H9 (cell line): ENCODE measurements around the gene NSMCE3. TPM values are rescaled to one million over a fixed set of nuclear protein-coding genes. Genes with fewer than 3 reads are reported as not detected.

Source experiments
- DNase-seq: peaks from one replicate; pipeline ENCODE4 v3.0.0-alpha.2; 2017
- H2AFZ ChIP-seq: one replicate; pipeline ENCODE4 v1.6.1; 2013; ENCODE audit warnings: mild to moderate bottlenecking, low read length, control low read depth, moderate library complexity
- H2AK5ac ChIP-seq: 2 replicates; pipeline ENCODE4 v1.6.1; 2013; ENCODE audit warnings: low read length, control low read depth, mixed read lengths; ENCODE audit not compliant: insufficient read length
- H2BK120ac ChIP-seq: one replicate; pipeline ENCODE4 v1.6.1; 2013; ENCODE audit warnings: low read depth, mild to moderate bottlenecking, low read length, control low read depth, inconsistent platforms; ENCODE audit not compliant: poor library complexity, severe bottlenecking
- H2BK12ac ChIP-seq: 2 replicates; pipeline ENCODE4 v1.6.1; 2013; ENCODE audit warnings: low read length, control low read depth, mixed read lengths, low read depth; ENCODE audit not compliant: insufficient read length
- H2BK15ac ChIP-seq: 2 replicates; pipeline ENCODE4 v1.6.1; 2013; ENCODE audit warnings: low read depth, low read length, control low read depth
- H2BK20ac ChIP-seq: one replicate; pipeline ENCODE4 v1.6.1; 2013; ENCODE audit warnings: low read depth, mild to moderate bottlenecking, low read length, control low read depth, inconsistent platforms; ENCODE audit not compliant: poor library complexity, severe bottlenecking
- H2BK5ac ChIP-seq: 2 replicates; pipeline ENCODE4 v1.6.1; 2013; ENCODE audit warnings: low read length, control low read depth, mixed read lengths; ENCODE audit not compliant: insufficient read length
- H3K14ac ChIP-seq: 2 replicates; pipeline ENCODE4 v1.6.1; 2013; ENCODE audit warnings: low read length, control low read depth; ENCODE audit not compliant: insufficient read depth
- H3K18ac ChIP-seq: 2 replicates; pipeline ENCODE4 v1.6.1; 2013; ENCODE audit warnings: low read depth, mild to moderate bottlenecking, mixed read lengths, low read length, control low read depth; ENCODE audit not compliant: insufficient read length
- H3K23ac ChIP-seq: 2 replicates; pipeline ENCODE4 v1.6.1; 2013; ENCODE audit warnings: low read length, control low read depth, mixed read lengths, low read depth; ENCODE audit not compliant: insufficient read length
- H3K23me2 ChIP-seq: 2 replicates; pipeline ENCODE4 v1.6.1; 2013; ENCODE audit warnings: low read depth, mild to moderate bottlenecking, mixed read lengths, low read length, control low read depth; ENCODE audit not compliant: insufficient read length, poor library complexity, severe bottlenecking
- H3K27ac ChIP-seq: 2 replicates; pipeline ENCODE4 v1.5.1; 2013; ENCODE audit warnings: low read length, control low read depth, mixed read lengths, low read depth; ENCODE audit not compliant: insufficient read length
- H3K27me3 ChIP-seq: 2 replicates; pipeline ENCODE4 v1.6.1; 2013; ENCODE audit warnings: low read length, control low read depth, inconsistent platforms; ENCODE audit not compliant: insufficient read depth
- H3K4ac ChIP-seq: 2 replicates; pipeline ENCODE4 v1.6.1; 2013; ENCODE audit warnings: low read depth, mild to moderate bottlenecking, control low read depth, inconsistent platforms, low read length, moderate library complexity
- H3K4me1 ChIP-seq: 2 replicates; pipeline ENCODE4 v1.6.1; 2013; ENCODE audit warnings: low read length, control low read depth, inconsistent platforms; ENCODE audit not compliant: insufficient read depth
- H3K4me2 ChIP-seq: 2 replicates; pipeline ENCODE4 v1.6.1; 2013; ENCODE audit warnings: low read length, control low read depth, mixed read lengths; ENCODE audit not compliant: insufficient read length, insufficient read depth
- H3K56ac ChIP-seq: 2 replicates; pipeline ENCODE4 v1.6.1; 2013; ENCODE audit warnings: low read depth, mild to moderate bottlenecking, mixed read lengths, low read length, control low read depth; ENCODE audit not compliant: insufficient read length
- H3K79me1 ChIP-seq: 2 replicates; pipeline ENCODE4 v1.6.1; 2013; ENCODE audit warnings: low read depth, mild to moderate bottlenecking, moderate library complexity, low read length, control low read depth, inconsistent platforms; ENCODE audit not compliant: insufficient read depth, poor library complexity, severe bottlenecking
- H3K79me2 ChIP-seq: 2 replicates; pipeline ENCODE4 v1.6.1; 2013; ENCODE audit warnings: low read length, control low read depth, inconsistent platforms; ENCODE audit not compliant: insufficient read depth
- H3K9ac ChIP-seq: 2 replicates; pipeline ENCODE4 v1.6.1; 2013; ENCODE audit warnings: low read length, control low read depth, mixed read lengths; ENCODE audit not compliant: insufficient read length; ENCODE audit errors: extremely low read depth
- H3K9me3 ChIP-seq: one replicate; pipeline ENCODE4 v1.6.1; 2013; ENCODE audit warnings: low read depth, low read length, inconsistent platforms; ENCODE audit not compliant: control insufficient read depth
- H3T11ph ChIP-seq: one replicate; pipeline ENCODE4 v1.6.1; 2013; ENCODE audit warnings: mild to moderate bottlenecking, low read length, control low read depth, inconsistent platforms
- H4K20me1 ChIP-seq: one replicate; pipeline ENCODE4 v1.6.1; 2013; ENCODE audit not compliant: control insufficient read depth, insufficient read length, insufficient read depth
- H4K5ac ChIP-seq: 2 replicates; pipeline ENCODE4 v1.6.1; 2013; ENCODE audit warnings: low read depth, mild to moderate bottlenecking, mixed read lengths, low read length, control low read depth; ENCODE audit not compliant: insufficient read length
- H4K8ac ChIP-seq: replicated peaks from 2 replicates; pipeline ENCODE4 v1.6.1; 2013; ENCODE audit warnings: low read length, control low read depth, mixed read lengths, low read depth; ENCODE audit not compliant: insufficient read length
- H4K91ac ChIP-seq: 2 replicates; pipeline ENCODE4 v1.6.1; 2013; ENCODE audit warnings: low read depth, mild to moderate bottlenecking, moderate library complexity, mixed read lengths, low read length, control low read depth; ENCODE audit not compliant: insufficient read length
- H3K27ac Mint-ChIP-seq, 3 experiments: 2 replicates in 2 of 3; 3 replicates in 1 of 3; pipeline ENCODE4 v1.8.0; 2020 to 2021; ENCODE audit warnings: mixed read lengths in 3 of 3, mild to moderate bottlenecking in 1 of 3, moderate library complexity in 1 of 3
- H3K27me3 Mint-ChIP-seq: 2 replicates; pipeline ENCODE4 v1.8.0; 2021; ENCODE audit warnings: low read depth, mild to moderate bottlenecking, moderate library complexity, mixed read lengths
- H3K36me3 Mint-ChIP-seq, 3 experiments: 2 replicates in 2 of 3; 3 replicates in 1 of 3; pipeline ENCODE4 v1.8.0; 2020 to 2021; ENCODE audit warnings: low read depth in 3 of 3, mixed read lengths in 3 of 3; ENCODE audit not compliant: insufficient read depth in 1 of 3
- H3K4me1 Mint-ChIP-seq, 2 experiments: 2 replicates each; pipeline ENCODE4 v1.8.0; 2020; ENCODE audit warnings: mixed read lengths in 2 of 2
- H3K4me3 Mint-ChIP-seq, 2 experiments: 2 replicates in 1 of 2; 3 replicates in 1 of 2; pipeline ENCODE4 v1.8.0; 2020 to 2021; ENCODE audit warnings: mild to moderate bottlenecking in 2 of 2, mixed read lengths in 2 of 2, moderate library complexity in 1 of 2
- H3K9me3 Mint-ChIP-seq, 2 experiments: 2 replicates in 1 of 2; 3 replicates in 1 of 2; pipeline ENCODE4 v1.8.0; 2020; ENCODE audit warnings: mild to moderate bottlenecking in 2 of 2, mixed read lengths in 2 of 2, moderate library complexity in 1 of 2
- WGBS: extraction: QIAGEN DNeasy Blood & Tissue Kit; methylation state at CpG from one replicate; pipeline ENCODE4 v1.1.7; 2013; ENCODE audit warnings: missing lambda C conversion rate, low lambda C conversion rate, mixed read lengths; ENCODE audit not compliant: insufficient read length; ENCODE audit errors: extremely low coverage; 5-methylcytosine and 5-hydroxymethylcytosine counted together
- total RNA-seq: library from RNA; stranded (reverse); gene quantifications from 2 replicates; pipeline ENCODE4 v1.2.1, GENCODE V29; 2021
- TF ChIP-seq, protein P1 (sequence below): fragments of 200-600 bp; sonication (generic); conservative IDR thresholded peaks from 3 replicates; pipeline ENCODE4 v1.8.0; 2021; ENCODE audit warnings: antibody characterized with exemption, mild to moderate bottlenecking

NSMCE3 gene
- total RNA-seq, 1 experiment from 2014 or later, result 6.9 TPM

DNA sequence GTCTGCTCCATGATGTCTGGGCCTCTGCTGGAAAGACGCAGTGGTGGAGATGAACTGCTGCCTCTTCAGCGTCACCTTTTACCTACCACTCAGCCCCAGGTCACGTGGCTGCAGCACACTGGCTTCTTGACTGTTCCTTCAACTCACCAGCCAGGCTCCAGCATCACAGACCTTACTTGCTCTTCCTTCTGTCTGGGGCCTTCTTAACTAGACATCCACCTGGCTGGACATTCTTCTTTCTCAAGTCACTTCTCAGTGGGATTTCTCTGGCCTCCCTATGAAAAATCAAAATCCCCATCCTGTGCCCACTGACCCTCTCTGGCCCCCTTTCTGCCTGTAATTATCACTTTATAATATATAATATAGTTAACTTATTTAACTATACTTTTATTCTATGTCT lies 29.7 kb upstream of the NSMCE3 start:
- Histone ChIP-seq H3K9me3 (no peaks in the 10 kb centered on the region), H2BK15ac (no peak overlapping the region), H2AFZ (no peak overlapping the region), H2BK12ac (no peak overlapping the region), H4K91ac (no peak overlapping the region), H4K5ac (no peak overlapping the region), H3K23ac (no peak overlapping the region), H4K8ac (no peak overlapping the region), H3T11ph (no peak overlapping the region), H3K18ac (no peak overlapping the region), H4K20me1 (no peaks in the 10 kb centered on the region), H2BK120ac (no peak overlapping the region), H3K79me2 (no peaks in the 10 kb centered on the region), H3K14ac (no peak overlapping the region), H3K9ac (no peak overlapping the region), H3K56ac (no peak overlapping the region), H3K79me1 (no peaks in the 10 kb centered on the region), H3K27ac (no peak overlapping the region), H3K23me2 (no peaks in the 10 kb centered on the region), H3K27me3 (no peaks in the 10 kb centered on the region), H2BK5ac (no peak overlapping the region), H3K4me2 (no peak overlapping the region), H3K4me1 (no peaks in the 10 kb centered on the region), H2AK5ac (no peak overlapping the region), H2BK20ac (no peak overlapping the region), H3K4ac (no peak overlapping the region)
- Mint-ChIP-seq H3K27me3 (no peaks in the 10 kb centered on the region), H3K27ac (no peak overlapping the region; a peak in 1 of 7 replicates), H3K9me3 (peaks cover 0 to 3% of the 10 kb centered on the region in 2 experiments; a peak in 1 of 5 replicates), H3K36me3 (no peaks in the 10 kb centered on the region), H3K4me1 (peaks cover 0 to 4% of the 10 kb centered on the region in 2 experiments; a peak in 1 of 4 replicates), H3K4me3 (no peak overlapping the region)
- DNase-seq, result no peak
- TF ChIP-seq, protein P1, sequence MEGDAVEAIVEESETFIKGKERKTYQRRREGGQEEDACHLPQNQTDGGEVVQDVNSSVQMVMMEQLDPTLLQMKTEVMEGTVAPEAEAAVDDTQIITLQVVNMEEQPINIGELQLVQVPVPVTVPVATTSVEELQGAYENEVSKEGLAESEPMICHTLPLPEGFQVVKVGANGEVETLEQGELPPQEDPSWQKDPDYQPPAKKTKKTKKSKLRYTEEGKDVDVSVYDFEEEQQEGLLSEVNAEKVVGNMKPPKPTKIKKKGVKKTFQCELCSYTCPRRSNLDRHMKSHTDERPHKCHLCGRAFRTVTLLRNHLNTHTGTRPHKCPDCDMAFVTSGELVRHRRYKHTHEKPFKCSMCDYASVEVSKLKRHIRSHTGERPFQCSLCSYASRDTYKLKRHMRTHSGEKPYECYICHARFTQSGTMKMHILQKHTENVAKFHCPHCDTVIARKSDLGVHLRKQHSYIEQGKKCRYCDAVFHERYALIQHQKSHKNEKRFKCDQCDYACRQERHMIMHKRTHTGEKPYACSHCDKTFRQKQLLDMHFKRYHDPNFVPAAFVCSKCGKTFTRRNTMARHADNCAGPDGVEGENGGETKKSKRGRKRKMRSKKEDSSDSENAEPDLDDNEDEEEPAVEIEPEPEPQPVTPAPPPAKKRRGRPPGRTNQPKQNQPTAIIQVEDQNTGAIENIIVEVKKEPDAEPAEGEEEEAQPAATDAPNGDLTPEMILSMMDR, result no peak
- WGBS, result no CpG with 5 or more reads among the region's 3 CpGs
